HG02870 (cell line): ENCODE results near the gene PBX1.

Experiments
- ATAC-seq: cut with Tn5 transposase; IDR thresholded peaks from one replicate; pipeline ENCODE4 v1.9.1; 2021; ENCODE audit warnings: mild to moderate bottlenecking, moderate library complexity; ENCODE audit not compliant: unreplicated experiment

PBX1 gene

GRCh38 chr1:164796916-164797315 lies 237.9 kb downstream of the PBX1 start:
- ATAC-seq, result no peak

- ATAC-seq, result no peak
These were observed 242.3 kb downstream of the PBX1 start for GRCh38 chr1:164801246-164801731.

- no peak for ATAC-seq
These were observed 243.0 kb downstream of the PBX1 start for GRCh38 chr1:164801791-164802502.

GRCh38 chr1:164802529-164803282 lies 243.7 kb downstream of the PBX1 start:
- ATAC-seq, result peak; percentile 22

- peak; percentile 84 for ATAC-seq
These were observed 244.4 kb downstream of the PBX1 start for GRCh38 chr1:164803366-164803765.

- ATAC-seq, result no peak
These were observed 245.4 kb downstream of the PBX1 start for GRCh38 chr1:164804366-164804765.

DNA sequence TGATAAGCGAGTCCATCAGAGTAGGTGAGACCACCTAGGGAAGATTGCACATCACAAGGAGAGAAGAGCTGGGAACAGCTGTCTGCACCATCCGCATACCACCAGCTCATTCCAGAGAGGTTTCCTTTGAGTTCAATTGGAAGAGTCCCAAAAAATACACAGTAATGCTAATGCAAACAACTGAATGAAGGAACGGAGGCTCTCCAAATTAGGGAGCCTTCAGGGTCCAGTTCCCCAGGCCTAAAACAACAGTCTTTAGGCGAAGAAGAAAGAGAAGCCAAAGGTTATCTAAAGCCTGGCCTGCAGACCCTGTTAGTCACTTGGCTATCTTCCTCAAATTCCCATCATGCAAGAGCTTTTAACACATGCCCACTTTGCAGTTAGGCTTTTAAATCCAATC lies 246.4 kb downstream of the PBX1 start:
- no peak for ATAC-seq

- ATAC-seq, result no peak
These were observed 247.5 kb downstream of the PBX1 start for GRCh38 chr1:164806531-164806930.

DNA sequence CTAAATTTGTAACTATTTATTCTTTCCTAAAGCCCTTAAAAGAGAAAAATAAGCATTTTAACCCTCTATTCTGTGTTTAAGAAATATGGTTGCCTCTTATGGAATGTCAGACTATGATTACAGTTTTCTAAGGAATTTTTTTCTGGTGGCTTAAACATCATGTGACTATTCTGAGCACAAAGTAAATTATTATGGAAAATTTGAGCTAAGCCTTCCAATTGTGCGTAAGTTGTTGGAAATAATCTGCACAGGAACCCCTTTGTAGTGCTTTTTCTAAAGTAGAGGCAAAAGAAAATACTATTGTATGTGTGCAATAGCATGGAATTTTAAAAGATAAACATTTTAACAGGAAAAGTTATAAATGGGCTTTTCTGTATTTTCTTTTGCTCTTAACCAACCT lies 254.8 kb downstream of the PBX1 start:
- no peak for ATAC-seq

DNA sequence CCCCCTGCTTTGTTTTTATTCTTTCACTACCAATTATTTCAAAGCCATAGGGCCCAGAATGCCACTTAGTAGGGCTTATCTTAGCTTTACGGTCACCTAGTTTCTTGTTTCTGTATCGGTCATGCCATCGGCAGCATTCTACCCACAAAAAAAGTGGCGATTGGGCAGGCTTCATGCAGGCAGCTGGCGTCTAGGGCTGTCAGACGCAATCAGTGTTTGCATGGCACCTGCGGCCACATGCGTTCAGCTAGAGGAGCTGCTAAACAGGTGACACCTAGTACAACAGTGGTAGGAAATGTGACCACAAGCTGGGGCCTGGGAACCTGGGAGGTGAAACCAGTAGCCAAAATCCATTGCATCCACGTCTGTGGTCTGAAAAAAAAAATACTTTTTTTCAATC lies 262.7 kb downstream of the PBX1 start:
- no peak for ATAC-seq

- ATAC-seq, result no peak
These were observed 264.7 kb downstream of the PBX1 start for GRCh38 chr1:164823486-164824279.

GRCh38 chr1:164824542-164824941 lies 265.6 kb downstream of the PBX1 start:
- no peak for ATAC-seq

GRCh38 chr1:164830628-164831027 lies 271.6 kb downstream of the PBX1 start:
- ATAC-seq, result no peak

DNA sequence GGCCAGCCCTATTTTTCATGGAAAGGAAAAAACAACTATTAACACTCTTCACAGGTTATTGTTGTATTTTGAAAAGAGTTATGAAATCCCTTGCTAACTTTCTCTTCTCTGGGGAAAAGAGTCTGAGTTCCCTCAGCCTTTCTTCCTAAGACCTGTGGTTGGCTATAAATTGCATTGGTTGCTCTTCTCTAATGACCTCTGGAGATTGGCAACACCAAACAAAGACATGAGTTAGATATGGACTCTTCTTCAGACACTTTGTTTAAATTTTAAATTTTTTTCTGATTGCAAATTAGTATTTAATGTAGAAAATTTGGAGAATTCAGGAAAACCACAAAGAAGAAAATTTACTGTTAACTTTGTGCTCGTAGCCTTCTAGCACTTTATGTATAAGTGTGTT lies 275.7 kb downstream of the PBX1 start:
- ATAC-seq, result no peak

- ATAC-seq, result no peak
These were observed 277.6 kb downstream of the PBX1 start for GRCh38 chr1:164836614-164837018.

DNA sequence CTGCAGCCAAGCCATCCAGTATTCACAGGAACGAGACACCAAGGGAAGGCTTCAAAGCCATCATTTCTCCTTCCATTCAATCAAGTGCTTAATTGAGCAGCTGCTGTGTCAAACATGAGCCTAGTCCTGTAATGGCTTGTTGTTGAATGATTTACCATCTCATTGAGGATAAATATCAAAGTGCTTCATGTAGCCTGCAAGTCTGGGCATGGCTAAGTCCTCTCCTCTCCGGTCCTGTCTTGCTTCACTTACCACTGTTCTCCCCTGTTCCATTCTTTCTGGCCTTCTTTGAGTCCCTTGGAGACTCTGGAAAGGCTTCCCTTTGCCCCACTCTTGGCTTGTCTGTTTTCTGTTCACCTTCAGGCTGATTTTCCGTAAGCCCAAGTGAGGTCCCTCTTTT lies 279.8 kb downstream of the PBX1 start:
- no peak for ATAC-seq

DNA sequence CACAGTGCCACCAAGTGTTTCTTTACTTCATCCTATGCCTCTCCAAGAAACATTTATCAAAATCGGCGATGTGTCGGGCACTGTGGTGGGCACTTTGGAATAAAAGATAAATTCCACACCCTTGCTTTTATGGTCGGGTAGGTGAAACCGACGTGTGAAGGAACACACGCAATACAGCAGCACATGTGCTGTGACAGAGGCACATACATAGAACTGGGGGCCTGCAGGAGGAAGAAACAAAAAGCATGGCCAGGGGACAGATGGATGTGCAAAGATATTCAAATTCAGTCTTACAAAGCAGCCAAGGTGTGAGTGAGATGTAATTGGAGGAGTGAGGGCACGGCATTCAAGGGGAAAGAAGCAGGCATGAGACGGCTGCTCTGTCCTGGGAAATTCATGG lies 282.0 kb downstream of the PBX1 start:
- no peak for ATAC-seq

DNA sequence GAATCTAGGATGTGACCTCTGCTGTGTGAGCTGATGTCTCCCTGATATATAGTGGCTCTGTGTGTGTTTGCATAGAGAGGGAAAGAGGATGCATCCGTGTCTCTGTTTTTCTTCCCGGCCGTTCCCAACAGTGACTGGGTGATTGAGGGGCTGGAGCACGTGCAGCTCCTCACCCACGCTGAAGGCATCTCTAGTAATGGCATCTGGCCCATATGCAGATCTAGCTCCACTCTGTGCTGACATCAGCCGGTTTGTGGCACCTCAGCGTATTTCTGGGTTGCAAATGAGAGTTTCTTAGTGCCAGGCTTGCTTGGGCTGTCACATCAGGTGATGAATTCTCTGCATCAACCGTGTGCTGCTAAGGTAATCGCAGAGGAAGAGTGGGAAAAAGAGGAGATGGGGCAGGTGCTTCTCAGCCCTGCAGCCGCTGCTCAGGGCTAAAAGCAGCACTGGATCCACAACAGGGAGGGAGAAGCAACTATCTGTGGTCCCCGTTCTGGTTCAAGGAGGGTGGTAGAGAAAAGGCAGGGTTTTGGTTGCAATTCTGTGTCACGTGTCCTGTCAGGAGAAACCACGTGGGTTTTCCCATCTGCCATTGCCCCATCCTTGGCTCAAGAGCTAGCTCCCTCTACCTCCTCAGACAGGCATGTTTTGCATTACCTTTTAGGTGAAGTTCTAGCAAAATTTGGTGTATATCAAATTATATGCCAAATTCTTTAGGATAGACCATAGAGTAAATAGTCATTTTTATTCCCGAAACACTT lies 282.9 kb downstream of the PBX1 start:
- no peak for ATAC-seq

DNA sequence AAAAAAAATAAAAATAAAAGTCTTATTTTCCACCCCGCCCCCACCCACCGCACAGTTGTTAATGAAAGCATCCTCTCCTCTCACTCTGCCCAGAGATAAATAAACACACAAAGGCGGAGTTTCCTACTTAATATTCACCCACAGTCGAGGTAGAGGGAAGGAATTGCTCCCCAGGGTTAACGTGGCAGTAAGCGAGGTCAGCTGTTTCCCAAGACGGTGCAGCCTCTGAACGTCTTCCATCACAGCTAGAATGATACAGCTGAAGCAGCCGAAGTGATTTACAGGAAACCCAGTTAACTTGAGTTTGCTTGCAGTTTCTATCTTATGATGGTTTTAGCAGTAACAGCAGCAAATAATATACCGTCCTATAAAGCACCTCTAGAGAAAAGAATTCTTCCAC lies 283.9 kb downstream of the PBX1 start:
- ATAC-seq, result no peak

DNA sequence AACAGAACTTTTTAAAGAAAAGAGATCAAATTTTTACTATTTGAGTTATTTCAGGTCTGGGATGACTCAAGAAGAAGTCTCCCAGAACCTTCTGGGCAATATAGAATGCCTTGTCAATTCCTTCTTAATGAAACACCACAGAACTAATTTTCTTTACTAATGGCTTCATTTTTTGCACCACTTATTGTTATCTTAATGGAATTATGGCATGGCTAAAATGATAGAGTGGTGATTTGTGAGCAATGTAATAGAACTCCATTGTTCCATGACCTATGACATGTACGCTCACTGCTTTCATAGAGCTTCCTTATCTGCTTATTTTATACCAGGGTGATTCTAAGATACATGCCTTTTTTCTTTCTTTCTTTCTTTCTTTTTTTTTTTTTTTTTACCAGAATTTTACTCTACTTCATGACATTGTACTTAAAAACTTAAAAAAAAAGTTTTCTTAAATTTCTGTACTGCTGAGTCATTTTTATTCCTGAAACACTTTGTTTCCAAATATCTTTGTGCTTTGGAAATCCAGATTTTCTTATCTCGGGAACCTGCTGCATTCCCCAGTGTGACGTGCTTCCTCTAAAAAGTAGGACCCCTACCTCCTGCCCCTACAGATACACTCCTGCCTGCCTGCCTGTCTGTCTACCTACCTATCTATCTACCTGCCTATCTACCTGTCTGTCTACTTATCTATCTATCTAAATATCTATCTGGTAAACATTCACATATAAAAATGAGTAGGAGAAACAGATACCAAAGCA lies 284.9 kb downstream of the PBX1 start:
- ATAC-seq, result no peak
